Measurements from ENCODE around the gene PSMB10.

Gene PSMB10

GRCh38 chr16:67909056-67909742 lies 27.5 kb downstream of the PSMB10 start:
- no peak for TF ChIP-seq CTCF (IDR thresholded peaks at IDR 0.05; ENCODE audit: extremely low read depth, insufficient read depth, missing control alignments)
- in situ Hi-C loops (cut with MboI; ENCODE audit: low pct_unique_long_range_greater_than_20kb, low sequenced_read_pairs, unreplicated experiment), result loop anchor here (25.0 kb wide), 1 partner anchor 372 kb away; the partner anchor contains the start of gene RIPOR1
- no peak for DNase-seq (ENCODE audit: low spot score)

- DNase-seq (ENCODE audit: low spot score), result no peak
- in situ Hi-C loops (cut with MboI; ENCODE audit: low pct_unique_long_range_greater_than_20kb, low sequenced_read_pairs, unreplicated experiment), result loop anchor here (25.0 kb wide), 1 partner anchor 370 kb away; the partner anchor contains the start of gene RIPOR1
- no peak for TF ChIP-seq CTCF (IDR thresholded peaks at IDR 0.05; ENCODE audit: extremely low read depth, insufficient read depth, missing control alignments)
Observed at GRCh38 chr16:67907397-67908180, 29.1 kb downstream of the PSMB10 start.

- no peak for DNase-seq (ENCODE audit: low spot score)
- in situ Hi-C loops (cut with MboI; ENCODE audit: low pct_unique_long_range_greater_than_20kb, low sequenced_read_pairs, unreplicated experiment), result loop anchor here (25.0 kb wide), 1 partner anchor 366 kb away; the partner anchor contains the start of gene RIPOR1
- TF ChIP-seq CTCF (IDR thresholded peaks at IDR 0.05; ENCODE audit: extremely low read depth, insufficient read depth, missing control alignments), result no peak
Observed at GRCh38 chr16:67902831-67903230, 33.8 kb downstream of the PSMB10 start.

- in situ Hi-C loops (cut with MboI; ENCODE audit: low pct_unique_long_range_greater_than_20kb, low sequenced_read_pairs, unreplicated experiment), result loop anchor here (25.0 kb wide), 1 partner anchor 364 kb away; the partner anchor contains the start of gene RIPOR1
- TF ChIP-seq CTCF (IDR thresholded peaks at IDR 0.05; ENCODE audit: extremely low read depth, insufficient read depth, missing control alignments), result no peak
- DNase-seq (ENCODE audit: low spot score), result no peak
Observed at GRCh38 chr16:67901734-67902133, 34.9 kb downstream of the PSMB10 start.

GRCh38 chr16:67897231-67897630 lies 39.4 kb downstream of the PSMB10 start:
- in situ Hi-C loops (cut with MboI; ENCODE audit: low pct_unique_long_range_greater_than_20kb, low sequenced_read_pairs, unreplicated experiment), result no loop called here
- DNase-seq (ENCODE audit: low spot score), result no peak
- no peak for TF ChIP-seq CTCF (IDR thresholded peaks at IDR 0.05; ENCODE audit: extremely low read depth, insufficient read depth, missing control alignments)

- in situ Hi-C loops (cut with MboI; ENCODE audit: low pct_unique_long_range_greater_than_20kb, low sequenced_read_pairs, unreplicated experiment), result no loop called here
- TF ChIP-seq CTCF (IDR thresholded peaks at IDR 0.05; ENCODE audit: extremely low read depth, insufficient read depth, missing control alignments), result no peak
- no peak for DNase-seq (ENCODE audit: low spot score)
Observed at GRCh38 chr16:67893743-67894399, 42.8 kb downstream of the PSMB10 start.

Data from GM13977 (cell line).